OCI-LY1 (cell line): Measurements from ENCODE around the gene PHKB.

ENCODE experiments used
- H2AFZ ChIP-seq: fragments of 200-600 bp; sonication (generic), shearing (Covaris generic); 2 replicates; pipeline ENCODE4 v1.6.0; 2014; ENCODE audit warnings: antibody characterized with exemption, mild to moderate bottlenecking, low read length
- H3F3A ChIP-seq: fragments of 200-600 bp; sonication (generic), shearing (Covaris generic); 2 replicates; pipeline ENCODE4 v1.6.0; 2014; ENCODE audit warnings: mild to moderate bottlenecking, antibody characterized with exemption, low read length, moderate library complexity; ENCODE audit not compliant: insufficient read depth
- H3K27ac ChIP-seq: fragments of 200-600 bp; sonication (generic); 2 replicates; pipeline ENCODE4 v1.5.1; 2014; ENCODE audit warnings: low read length, mixed run types, mild to moderate bottlenecking, low read depth; ENCODE audit not compliant: poor library complexity, severe bottlenecking
- H3K27me3 ChIP-seq: fragments of 200-600 bp; sonication (generic); 2 replicates; pipeline ENCODE4 v1.6.0; 2014; ENCODE audit warnings: antibody characterized with exemption, mild to moderate bottlenecking, low read length, moderate library complexity; ENCODE audit not compliant: insufficient read depth
- H3K36me3 ChIP-seq: fragments of 200-600 bp; sonication (generic); 2 replicates; pipeline ENCODE4 v1.6.1; 2014; ENCODE audit warnings: mild to moderate bottlenecking, antibody characterized with exemption, low read length, moderate library complexity, mixed read lengths; ENCODE audit not compliant: insufficient read depth
- H3K4me1 ChIP-seq: fragments of 200-600 bp; sonication (generic); 2 replicates; pipeline ENCODE4 v1.5.1; 2014; ENCODE audit warnings: mild to moderate bottlenecking, low read length, moderate library complexity; ENCODE audit not compliant: insufficient read depth, severe bottlenecking
- H3K4me2 ChIP-seq: fragments of 200-600 bp; sonication (generic), shearing (Covaris generic); 2 replicates; pipeline ENCODE4 v1.6.1; 2014; ENCODE audit warnings: low read length
- H3K4me3 ChIP-seq: fragments of 200-600 bp; sonication (generic); 2 replicates; pipeline ENCODE4 v1.5.1; 2014; ENCODE audit warnings: low read length, low read depth, mild to moderate bottlenecking, mixed read lengths; ENCODE audit not compliant: poor library complexity, severe bottlenecking
- H3K79me2 ChIP-seq: fragments of 200-600 bp; shearing (Covaris generic); 2 replicates; pipeline ENCODE4 v1.6.1; 2016; ENCODE audit warnings: mixed run types, low read length, mixed read lengths; ENCODE audit not compliant: insufficient read depth
- H3K9ac ChIP-seq: fragments of 200-600 bp; sonication (generic), shearing (Covaris generic); 2 replicates; pipeline ENCODE4 v1.6.1; 2014; ENCODE audit warnings: mild to moderate bottlenecking, low read length, mixed read lengths
- H3K9me2 ChIP-seq: fragments of 200-600 bp; sonication (generic), shearing (Covaris generic); 2 replicates; pipeline ENCODE4 v1.6.1; 2014; ENCODE audit warnings: low read depth, mild to moderate bottlenecking, low read length, mixed read lengths
- H3K9me3 ChIP-seq: fragments of 200-600 bp; shearing (Covaris generic); 2 replicates; pipeline ENCODE4 v1.6.1; 2014; ENCODE audit warnings: low read length, mixed read lengths
- H4K20me1 ChIP-seq: fragments of 200-600 bp; sonication (generic), shearing (Covaris generic); 2 replicates; pipeline ENCODE4 v1.6.0; 2016; ENCODE audit warnings: mild to moderate bottlenecking, low read length; ENCODE audit not compliant: insufficient read depth
- CTCF ChIP-seq: fragments of 200-600 bp; sonication (generic), shearing (Covaris generic); IDR thresholded peaks from 2 replicates; pipeline ENCODE4 v1.5.1; 2017; ENCODE audit warnings: mild to moderate bottlenecking, antibody characterized with exemption, low read length, moderate library complexity, mixed read lengths
- EZH2 ChIP-seq: fragments of 200-600 bp; sonication (generic), shearing (Covaris generic); IDR thresholded peaks from 2 replicates; pipeline ENCODE4 v1.8.0; 2017; ENCODE audit warnings: borderline replicate concordance, mixed run types, mild to moderate bottlenecking, antibody characterized with exemption, low read length, moderate library complexity, mixed read lengths

PHKB gene

GRCh38 chr16:47613251-47613650, 152.1 kb downstream of the PHKB start:
- Histone ChIP-seq H3K27ac (no peak overlapping the region), H3K4me1 (no peaks in the 10 kb centered on the region), H3K9me3 (no peaks in the 10 kb centered on the region), H3K79me2 (no peaks in the 10 kb centered on the region), H3F3A (no peaks in the 10 kb centered on the region), H3K27me3 (no peaks in the 10 kb centered on the region), H3K9me2 (no peaks in the 10 kb centered on the region), H3K36me3 (peaks cover 29% of the 10 kb centered on the region; the same call in 1 of the 2 replicates), H4K20me1 (no peaks in the 10 kb centered on the region), H2AFZ (no peak overlapping the region), H3K9ac (no peak overlapping the region), H3K4me2 (no peak overlapping the region), H3K4me3 (no peak overlapping the region)
- TF ChIP-seq EZH2 (no peak), CTCF (no peak)

- Histone ChIP-seq H3K4me3 (no peak overlapping the region), H3F3A (no peaks in the 10 kb centered on the region), H3K9ac (no peak overlapping the region), H2AFZ (no peak overlapping the region), H3K4me1 (no peaks in the 10 kb centered on the region), H3K9me2 (no peaks in the 10 kb centered on the region), H3K4me2 (no peak overlapping the region), H3K27ac (no peak overlapping the region), H3K27me3 (no peaks in the 10 kb centered on the region), H4K20me1 (no peaks in the 10 kb centered on the region), H3K79me2 (no peaks in the 10 kb centered on the region), H3K9me3 (no peaks in the 10 kb centered on the region), H3K36me3 (peaks cover 17% of the 10 kb centered on the region; the same call in 1 of the 2 replicates)
- TF ChIP-seq EZH2 (no peak), CTCF (no peak)
Measured at GRCh38 chr16:47617732-47618131, 156.6 kb downstream of the PHKB start.

- H3K27me3 ChIP-seq: no peaks in the 10 kb centered on the region
- no peaks in the 10 kb centered on the region for H3K9me2 ChIP-seq
- H3K4me1 ChIP-seq: no peaks in the 10 kb centered on the region
- TF ChIP-seq CTCF (no peak), EZH2 (no peak)
- H3K9me3 ChIP-seq: no peaks in the 10 kb centered on the region
- no peak overlapping the region for H2AFZ ChIP-seq
- H3K4me3 ChIP-seq: no peak overlapping the region
- H3K79me2 ChIP-seq: no peaks in the 10 kb centered on the region
- H4K20me1 ChIP-seq: no peaks in the 10 kb centered on the region
- no peak overlapping the region for H3K27ac ChIP-seq
- H3F3A ChIP-seq: no peaks in the 10 kb centered on the region
- H3K4me2 ChIP-seq: no peak overlapping the region
- no peak overlapping the region for H3K9ac ChIP-seq
- H3K36me3 ChIP-seq: no peaks in the 10 kb centered on the region
Measured at GRCh38 chr16:47622451-47623176, 161.5 kb downstream of the PHKB start.
